DOHH2 (cell line): ENCODE measurements around the gene CDH4.
"Not testable (repeated sequence)": the region's sequence is repeated elsewhere in the genome, so short reads cannot be mapped to it uniquely, and the experiment has no call there.

Experiments used
- H3F3A ChIP-seq: fragments of 200-600 bp; sonication (generic), shearing (Covaris generic); 2 replicates; pipeline ENCODE4 v1.6.0; 2016; ENCODE audit warnings: antibody characterized with exemption, mild to moderate bottlenecking; ENCODE audit not compliant: control insufficient read depth, insufficient read depth
- H3K27ac ChIP-seq: fragments of 200-600 bp; sonication (generic); 2 replicates; pipeline ENCODE4 v1.5.1; 2014; ENCODE audit warnings: low read depth, mild to moderate bottlenecking, low read length, moderate library complexity
- H3K27me3 ChIP-seq: fragments of 200-600 bp; sonication (generic); 2 replicates; pipeline ENCODE4 v1.6.1; 2014; ENCODE audit warnings: mild to moderate bottlenecking, low read length, mixed read lengths; ENCODE audit not compliant: control insufficient read depth
- H3K36me3 ChIP-seq: fragments of 200-600 bp; sonication (generic); 2 replicates; pipeline ENCODE4 v1.6.1; 2014; ENCODE audit warnings: mild to moderate bottlenecking, low read length, moderate library complexity, mixed read lengths; ENCODE audit not compliant: control insufficient read depth
- H3K4me1 ChIP-seq: fragments of 200-600 bp; sonication (generic); 2 replicates; pipeline ENCODE4 v1.6.1; 2014; ENCODE audit warnings: mild to moderate bottlenecking, low read length, mixed read lengths; ENCODE audit not compliant: control insufficient read depth
- H3K4me2 ChIP-seq: fragments of 200-600 bp; sonication (generic); 2 replicates; pipeline ENCODE4 v1.6.0; 2014; ENCODE audit warnings: mild to moderate bottlenecking, low read length, moderate library complexity
- H3K4me3 ChIP-seq: fragments of 200-600 bp; sonication (generic); 2 replicates; pipeline ENCODE4 v1.5.1; 2014; ENCODE audit warnings: mild to moderate bottlenecking, low read length, mixed read lengths
- H3K79me2 ChIP-seq: fragments of 200-600 bp; sonication (generic); 2 replicates; pipeline ENCODE4 v1.6.1; 2014; ENCODE audit warnings: mild to moderate bottlenecking, low read length, mixed read lengths; ENCODE audit not compliant: control insufficient read depth
- H3K9me2 ChIP-seq: fragments of 200-600 bp; sonication (generic); replicated peaks from 2 replicates; pipeline ENCODE4 v1.6.1; 2014; ENCODE audit warnings: mild to moderate bottlenecking, low read length, mixed read lengths; ENCODE audit not compliant: control insufficient read depth
- H3K9me3 ChIP-seq: fragments of 200-600 bp; sonication (generic); 2 replicates; pipeline ENCODE4 v1.6.1; 2014; ENCODE audit warnings: antibody characterized with exemption, low read length, mixed read lengths; ENCODE audit not compliant: control insufficient read depth, insufficient read depth
- H4K20me1 ChIP-seq: fragments of 200-600 bp; sonication (generic); 2 replicates; pipeline ENCODE4 v1.6.0; 2014; ENCODE audit warnings: low read depth, mild to moderate bottlenecking, antibody characterized with exemption, low read length, moderate library complexity; ENCODE audit not compliant: control insufficient read depth, insufficient read depth
- CTCF ChIP-seq: fragments of 200-600 bp; sonication (generic); IDR thresholded peaks from one replicate; pipeline ENCODE4 v1.5.1; 2014; ENCODE audit warnings: antibody characterized with exemption, mild to moderate bottlenecking, low read depth, low read length; ENCODE audit not compliant: poor library complexity, severe bottlenecking
- EZH2phosphoT487 ChIP-seq: fragments of 200-600 bp; sonication (generic); IDR thresholded peaks from 2 replicates; pipeline ENCODE4 v1.6.1; 2017; ENCODE audit warnings: borderline replicate concordance, mild to moderate bottlenecking, antibody characterized with exemption, low read length, moderate library complexity, mixed read lengths

The CDH4 gene

GRCh38 chr20:61451009-61451408 is 198.9 kb downstream of the CDH4 start:
- H3K27ac ChIP-seq = no peak overlapping the region
- no peaks in the 10 kb centered on the region for H3K79me2 ChIP-seq
- TF ChIP-seq CTCF = no peak
- TF ChIP-seq EZH2phosphoT487 = no peak
- H3F3A ChIP-seq = no peaks in the 10 kb centered on the region
- no peaks in the 10 kb centered on the region for H3K4me1 ChIP-seq
- H3K36me3 ChIP-seq = no peaks in the 10 kb centered on the region
- no peak overlapping the region for H3K4me2 ChIP-seq
- H3K9me2 ChIP-seq = no peaks in the 10 kb centered on the region
- no peaks in the 10 kb centered on the region for H4K20me1 ChIP-seq
- H3K4me3 ChIP-seq = no peak overlapping the region
- no peaks in the 10 kb centered on the region for H3K27me3 ChIP-seq
- no peaks in the 10 kb centered on the region for H3K9me3 ChIP-seq

GRCh38 chr20:61451953-61452352 is 199.9 kb downstream of the CDH4 start:
- Histone ChIP-seq H3F3A (no peaks in the 10 kb centered on the region), H3K27me3 (no peaks in the 10 kb centered on the region), H3K9me3 (no peaks in the 10 kb centered on the region), H3K36me3 (no peaks in the 10 kb centered on the region), H3K4me1 (no peaks in the 10 kb centered on the region), H3K4me2 (no peak overlapping the region), H4K20me1 (no peaks in the 10 kb centered on the region), H3K27ac (no peak overlapping the region), H3K9me2 (no peaks in the 10 kb centered on the region), H3K79me2 (no peaks in the 10 kb centered on the region), H3K4me3 (no peak overlapping the region)
- TF ChIP-seq EZH2phosphoT487 (no peak), CTCF (no peak)

- H3K36me3 ChIP-seq = no peaks in the 10 kb centered on the region
Measured at GRCh38 chr20:61453219-61453618, 201.2 kb downstream of the CDH4 start.

GRCh38 chr20:61453623-61454022 is 201.6 kb downstream of the CDH4 start:
- H3K4me1 ChIP-seq, H3K36me3 ChIP-seq, H3K4me3 ChIP-seq, H4K20me1 ChIP-seq, H3K27me3 ChIP-seq, H3K4me2 ChIP-seq, H3F3A ChIP-seq, H3K79me2 ChIP-seq, H3K27ac ChIP-seq, H3K9me2 ChIP-seq, H3K9me3 ChIP-seq: not testable (repeated sequence)

More at GRCh38 chr20:61453219-61453618, 201.2 kb downstream of the CDH4 start:
- TF ChIP-seq CTCF (no peak), EZH2phosphoT487 (no peak)
- H3F3A ChIP-seq = no peaks in the 10 kb centered on the region
- no peak overlapping the region for H3K4me2 ChIP-seq
- no peaks in the 10 kb centered on the region for H4K20me1 ChIP-seq
- H3K9me3 ChIP-seq = no peaks in the 10 kb centered on the region; the same call in 1 of the 2 replicates
- H3K79me2 ChIP-seq = no peaks in the 10 kb centered on the region
- H3K27me3 ChIP-seq = no peaks in the 10 kb centered on the region
- H3K9me2 ChIP-seq = no peaks in the 10 kb centered on the region
- H3K4me1 ChIP-seq = no peaks in the 10 kb centered on the region
- H3K27ac ChIP-seq = no peak overlapping the region
- H3K4me3 ChIP-seq = no peak overlapping the region
